KMS-11 (cell line): ENCODE results near the gene ADAMTS8.

Experiments
- H2AFZ ChIP-seq: fragments of 200-600 bp; sonication (generic); 2 replicates; pipeline ENCODE4 v1.6.1; 2016; ENCODE audit warnings: antibody characterized with exemption, mixed run types, low read depth
- H3K27ac ChIP-seq: fragments of 200-600 bp; sonication (generic); 2 replicates; pipeline ENCODE4 v1.6.1; 2016; ENCODE audit warnings: mild to moderate bottlenecking, mixed run types
- H3K27me3 ChIP-seq: fragments of 200-600 bp; sonication (generic); 2 replicates; pipeline ENCODE4 v1.6.1; 2017; ENCODE audit warnings: mild to moderate bottlenecking, low read depth, mixed run types, moderate library complexity; ENCODE audit not compliant: insufficient read depth
- H3K36me3 ChIP-seq: fragments of 200-600 bp; sonication (generic); 2 replicates; pipeline ENCODE4 v1.6.1; 2017; ENCODE audit warnings: mild to moderate bottlenecking, mixed run types; ENCODE audit not compliant: insufficient read depth
- H3K4me1 ChIP-seq: fragments of 200-600 bp; sonication (generic); 2 replicates; pipeline ENCODE4 v1.6.1; 2016; ENCODE audit warnings: mild to moderate bottlenecking, low read depth, mixed run types; ENCODE audit not compliant: poor library complexity, severe bottlenecking
- H3K4me2 ChIP-seq: fragments of 200-600 bp; sonication (generic); 2 replicates; pipeline ENCODE4 v1.7.0; 2016; ENCODE audit warnings: mild to moderate bottlenecking, mixed run types
- H3K4me3 ChIP-seq: fragments of 200-600 bp; sonication (generic); IDR thresholded peaks from 2 replicates; pipeline ENCODE4 v1.6.1; 2017; ENCODE audit warnings: low read depth, low read length, mixed read lengths; ENCODE audit not compliant: insufficient read depth
- H3K79me2 ChIP-seq: fragments of 200-600 bp; sonication (generic); 2 replicates; pipeline ENCODE4 v1.6.1; 2016; ENCODE audit warnings: low read depth, mixed run types; ENCODE audit not compliant: insufficient read depth
- H3K9ac ChIP-seq: fragments of 200-600 bp; sonication (generic); 2 replicates; pipeline ENCODE4 v1.6.1; 2016; ENCODE audit warnings: mild to moderate bottlenecking, mixed run types
- H4K20me1 ChIP-seq: fragments of 200-600 bp; sonication (generic); 2 replicates; pipeline ENCODE4 v1.6.1; 2016; ENCODE audit warnings: mild to moderate bottlenecking, mixed run types; ENCODE audit not compliant: insufficient read depth
- TF ChIP-seq, protein P1 (sequence below): fragments of 200-600 bp; sonication (generic); conservative IDR thresholded peaks from 2 replicates; pipeline ENCODE4 v1.6.1; 2017; ENCODE audit warnings: low read depth, mild to moderate bottlenecking, antibody characterized with exemption, low read length, moderate library complexity, mixed read lengths

Gene ADAMTS8

DNA sequence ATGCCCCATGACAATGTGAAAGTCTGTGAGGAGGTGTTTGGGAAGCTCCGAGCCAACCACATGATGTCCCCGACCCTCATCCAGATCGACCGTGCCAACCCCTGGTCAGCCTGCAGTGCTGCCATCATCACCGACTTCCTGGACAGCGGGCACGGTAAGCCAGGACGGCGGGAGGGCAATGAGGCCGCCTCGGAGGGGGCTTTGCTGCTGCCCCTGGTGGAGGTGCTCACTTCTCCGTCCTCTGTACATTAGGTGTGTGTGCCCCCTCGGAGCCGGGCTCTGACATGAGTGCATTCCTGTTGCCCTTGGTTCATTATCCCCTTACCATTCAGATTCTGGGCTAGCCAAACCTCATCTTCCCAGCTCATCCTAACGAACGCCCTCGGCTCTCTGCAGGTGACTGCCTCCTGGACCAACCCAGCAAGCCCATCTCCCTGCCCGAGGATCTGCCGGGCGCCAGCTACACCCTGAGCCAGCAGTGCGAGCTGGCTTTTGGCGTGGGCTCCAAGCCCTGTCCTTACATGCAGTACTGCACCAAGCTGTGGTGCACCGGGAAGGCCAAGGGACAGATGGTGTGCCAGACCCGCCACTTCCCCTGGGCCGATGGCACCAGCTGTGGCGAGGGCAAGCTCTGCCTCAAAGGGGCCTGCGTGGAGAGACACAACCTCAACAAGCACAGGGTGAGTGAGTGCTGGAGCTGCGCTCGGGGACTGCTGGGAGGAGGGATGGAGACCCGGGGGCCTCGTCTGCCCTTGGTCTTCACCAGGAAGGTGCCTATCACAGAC is 33.9 kb upstream of the ADAMTS8 start:
- H3K4me3 ChIP-seq = no peak overlapping the region
- no peak overlapping the region for H3K4me2 ChIP-seq
- no peak overlapping the region for H3K9ac ChIP-seq
- TF ChIP-seq, protein P1, sequence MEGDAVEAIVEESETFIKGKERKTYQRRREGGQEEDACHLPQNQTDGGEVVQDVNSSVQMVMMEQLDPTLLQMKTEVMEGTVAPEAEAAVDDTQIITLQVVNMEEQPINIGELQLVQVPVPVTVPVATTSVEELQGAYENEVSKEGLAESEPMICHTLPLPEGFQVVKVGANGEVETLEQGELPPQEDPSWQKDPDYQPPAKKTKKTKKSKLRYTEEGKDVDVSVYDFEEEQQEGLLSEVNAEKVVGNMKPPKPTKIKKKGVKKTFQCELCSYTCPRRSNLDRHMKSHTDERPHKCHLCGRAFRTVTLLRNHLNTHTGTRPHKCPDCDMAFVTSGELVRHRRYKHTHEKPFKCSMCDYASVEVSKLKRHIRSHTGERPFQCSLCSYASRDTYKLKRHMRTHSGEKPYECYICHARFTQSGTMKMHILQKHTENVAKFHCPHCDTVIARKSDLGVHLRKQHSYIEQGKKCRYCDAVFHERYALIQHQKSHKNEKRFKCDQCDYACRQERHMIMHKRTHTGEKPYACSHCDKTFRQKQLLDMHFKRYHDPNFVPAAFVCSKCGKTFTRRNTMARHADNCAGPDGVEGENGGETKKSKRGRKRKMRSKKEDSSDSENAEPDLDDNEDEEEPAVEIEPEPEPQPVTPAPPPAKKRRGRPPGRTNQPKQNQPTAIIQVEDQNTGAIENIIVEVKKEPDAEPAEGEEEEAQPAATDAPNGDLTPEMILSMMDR = no peak
- H3K36me3 ChIP-seq = no peaks in the 10 kb centered on the region
- H2AFZ ChIP-seq = no peak overlapping the region
- no peak overlapping the region for H3K27ac ChIP-seq
- H4K20me1 ChIP-seq = no peaks in the 10 kb centered on the region
- no peaks in the 10 kb centered on the region for H3K79me2 ChIP-seq
- no peaks in the 10 kb centered on the region for H3K4me1 ChIP-seq
- no peaks in the 10 kb centered on the region for H3K27me3 ChIP-seq

DNA sequence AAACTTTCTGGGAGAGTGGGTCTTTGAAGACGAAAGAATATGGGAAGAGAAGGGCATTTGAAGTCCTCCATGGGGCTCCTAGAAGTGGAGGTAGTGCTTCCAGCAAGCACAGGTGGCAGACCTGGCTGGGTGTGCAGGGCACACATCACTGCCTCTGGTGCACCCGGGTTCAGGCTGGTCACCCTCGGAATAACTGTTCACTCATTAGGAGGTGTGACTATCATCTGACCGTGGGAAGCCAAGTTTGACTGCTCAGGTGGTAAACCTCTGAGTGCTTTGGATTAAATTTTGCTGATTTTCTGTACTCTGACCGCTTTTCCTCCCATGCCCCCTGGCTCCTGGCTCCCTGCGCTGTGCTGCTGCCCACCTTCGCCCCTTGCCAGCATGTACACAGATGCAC is 31.1 kb upstream of the ADAMTS8 start:
- no peak overlapping the region for H3K9ac ChIP-seq
- H3K27ac ChIP-seq = no peak overlapping the region
- TF ChIP-seq, protein P1 = no peak
- no peaks in the 10 kb centered on the region for H3K36me3 ChIP-seq
- H3K79me2 ChIP-seq = no peaks in the 10 kb centered on the region
- H2AFZ ChIP-seq = no peak overlapping the region
- no peaks in the 10 kb centered on the region for H3K4me1 ChIP-seq
- H3K4me3 ChIP-seq = no peak overlapping the region
- H4K20me1 ChIP-seq = no peaks in the 10 kb centered on the region
- H3K4me2 ChIP-seq = no peak overlapping the region
- H3K27me3 ChIP-seq = no peaks in the 10 kb centered on the region

DNA sequence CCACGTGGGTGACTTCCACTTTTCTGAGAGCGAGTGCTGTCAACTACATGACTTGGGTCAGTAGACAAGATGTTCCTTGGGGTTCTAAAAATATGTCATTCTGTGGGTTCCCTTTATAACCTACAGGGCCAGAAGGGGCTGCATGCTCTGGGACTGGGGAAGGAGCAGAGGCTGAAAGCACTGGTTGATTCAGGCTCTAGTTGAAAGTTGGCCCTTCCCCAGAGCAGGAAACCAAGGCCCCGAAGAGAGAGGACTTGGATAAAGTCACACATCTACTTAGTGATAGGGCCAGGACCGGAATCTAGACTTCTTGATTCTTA is 30.0 kb upstream of the ADAMTS8 start:
- no peaks in the 10 kb centered on the region for H3K36me3 ChIP-seq
- no peak overlapping the region for H3K4me2 ChIP-seq

DNA sequence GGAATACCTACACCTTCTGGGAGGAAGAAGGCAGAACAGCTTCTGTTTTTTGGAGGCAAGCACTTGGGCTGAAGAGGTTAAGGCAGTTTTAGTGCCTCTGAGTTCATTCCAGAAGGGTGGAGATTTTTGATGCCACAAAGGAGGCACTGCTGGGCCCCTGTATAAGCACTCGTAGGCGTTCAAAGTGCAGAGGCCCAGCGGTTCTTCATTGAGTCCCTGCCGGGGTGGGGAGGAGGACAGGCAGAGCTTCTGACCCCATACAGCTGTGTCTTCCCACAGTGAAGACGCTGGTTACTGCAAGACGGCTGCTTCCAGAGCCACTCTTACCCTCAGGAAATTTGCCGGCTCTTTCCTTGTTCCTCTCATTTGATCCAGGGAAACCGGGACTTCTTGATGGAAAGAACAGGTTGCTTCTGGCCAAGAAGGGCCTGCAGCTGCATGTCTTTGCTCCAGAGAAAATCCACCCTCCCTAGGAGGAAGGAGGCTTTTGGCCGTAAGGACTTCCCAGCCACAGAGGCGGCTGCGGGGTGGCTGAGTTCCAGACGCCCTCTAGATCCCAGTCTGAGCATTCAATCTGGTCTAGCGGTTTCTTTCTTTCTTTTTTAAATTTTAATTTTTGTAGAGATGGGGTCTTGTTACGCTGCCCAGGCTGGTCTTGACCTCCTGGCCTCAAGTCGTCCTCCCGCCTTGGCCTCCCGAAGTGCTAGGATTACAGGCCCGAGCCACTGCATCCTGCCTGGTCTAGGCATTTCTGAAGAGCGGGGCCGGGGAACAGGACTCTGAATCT is 29.4 kb upstream of the ADAMTS8 start:
- Histone ChIP-seq H2AFZ (no peak overlapping the region), H3K9ac (no peak overlapping the region), H3K36me3 (no peaks in the 10 kb centered on the region), H3K4me3 (no peak overlapping the region), H3K79me2 (no peaks in the 10 kb centered on the region), H3K27me3 (no peaks in the 10 kb centered on the region), H3K4me1 (no peaks in the 10 kb centered on the region), H4K20me1 (no peaks in the 10 kb centered on the region), H3K27ac (no peak overlapping the region), H3K4me2 (no peak overlapping the region)
- TF ChIP-seq, protein P1 = no peak

More for the DNA sequence above, 30.0 kb upstream of the ADAMTS8 start:
- H3K4me3 ChIP-seq = no peak overlapping the region
- no peaks in the 10 kb centered on the region for H3K27me3 ChIP-seq
- H4K20me1 ChIP-seq = no peaks in the 10 kb centered on the region
- H3K9ac ChIP-seq = no peak overlapping the region
- no peak overlapping the region for H3K27ac ChIP-seq
- no peak overlapping the region for H2AFZ ChIP-seq
- H3K4me1 ChIP-seq = no peaks in the 10 kb centered on the region
- TF ChIP-seq, protein P1 = no peak
- H3K79me2 ChIP-seq = no peaks in the 10 kb centered on the region
